22Rv1 (cell line): ENCODE data around the gene TM9SF4.

Experiments used
- CTCF ChIP-seq: fragments of 450-650 bp; IDR thresholded peaks from 2 replicates; pipeline ENCODE4 v1.5.1; 2017; ENCODE audit warnings: mild to moderate bottlenecking
- ZFX ChIP-seq: fragments of 450-650 bp; IDR thresholded peaks from 2 replicates; pipeline ENCODE4 v1.6.1; 2017; ENCODE audit warnings: antibody characterized with exemption, borderline replicate concordance

- TF ChIP-seq ZFX (no peak), CTCF (no peak)
Observed at GRCh38 chr20:32125506-32125905, 16.0 kb downstream of the TM9SF4 start.
